Measurements from ENCODE around the gene RHOG. TPM values are rescaled to one million over a fixed set of nuclear protein-coding genes. Genes with fewer than 3 reads are reported as not detected.

RHOG gene
- total RNA-seq, 1 experiment from 2014 or later, result 31.0 TPM

GRCh38 chr11:3854660-3854976, 13.9 kb upstream of the RHOG start:
- TF ChIP-seq EZH2 (IDR thresholded peaks at IDR 0.05; ENCODE audit: low read depth) (no peak), CTCF (conservative IDR thresholded peaks at IDR 0.05) (no peak)
- Histone ChIP-seq H3K9me2 (ENCODE audit: insufficient read depth) (no peaks in the 10 kb centered on the region), H3K9me3 (ENCODE audit: insufficient read depth, low read depth) (no peaks in the 10 kb centered on the region), H2AFZ (peak overlapping the region; percentile 80; the same call in 1 of the 2 replicates), H3K79me2 (ENCODE audit: low read depth) (peaks cover 39% of the 10 kb centered on the region), H3K27me3 (ENCODE audit: insufficient read depth, low read depth) (no peaks in the 10 kb centered on the region), H3K4me2 (peak overlapping the region; percentile 72), H3F3A (ENCODE audit: insufficient read depth, low read depth) (no peaks in the 10 kb centered on the region), H4K20me1 (ENCODE audit: insufficient read depth) (no peaks in the 10 kb centered on the region), H3K4me1 (replicated peaks; ENCODE audit: insufficient read depth) (peaks cover 35% of the 10 kb centered on the region), H3K36me3 (ENCODE audit: low read depth) (no peaks in the 10 kb centered on the region), H3K27ac (no peak overlapping the region; the same call in 1 of the 2 replicates), H3K4me3 (peak overlapping the region; percentile 82; the same call in 1 of the 2 replicates)
- DNase-seq, result no peak
- intact Hi-C loops (cut with micrococcal nuclease; ENCODE audit: unreplicated experiment), result loop anchor here (2.0 kb wide), 1 partner anchor 50 kb away; no protein-coding TSS in a partner anchor
- CTCF ChIA-PET, result interaction anchor here (0.5 to 1.6 kb wide), 8 partner anchors 13 to 219 kb away, joined by 3 to 6 read pairs (median 4); partner anchors contain the start of gene RHOG
- no TSS peak for BruUV-seq (replicated peaks)
- POLR2A ChIA-PET (ENCODE audit: unreplicated experiment), result interaction anchor here (0.5 to 0.7 kb wide), 3 partner anchors 138 to 274 kb away, joined by 4 to 11 read pairs (median 8); no protein-coding TSS in a partner anchor

- CTCF ChIA-PET, result interaction anchor here (0.5 to 1.6 kb wide), 6 partner anchors 13 to 219 kb away, joined by 3 to 6 read pairs (median 4); partner anchors contain the start of gene RHOG
- H3K36me3 ChIP-seq (ENCODE audit: low read depth), result no peaks in the 10 kb centered on the region
Observed at GRCh38 chr11:3853899-3854659, 13.3 kb upstream of the RHOG start.

GRCh38 chr11:3853545-3853842, 12.7 kb upstream of the RHOG start:
- Histone ChIP-seq H3K79me2 (ENCODE audit: low read depth) (peaks cover 28% of the 10 kb centered on the region), H3K4me1 (replicated peaks; ENCODE audit: insufficient read depth) (peaks cover 27% of the 10 kb centered on the region), H3K9me2 (ENCODE audit: insufficient read depth) (no peaks in the 10 kb centered on the region), H3F3A (ENCODE audit: insufficient read depth, low read depth) (no peaks in the 10 kb centered on the region), H3K4me3 (no peak overlapping the region), H3K27ac (no peak overlapping the region), H3K9me3 (ENCODE audit: insufficient read depth, low read depth) (no peaks in the 10 kb centered on the region), H4K20me1 (ENCODE audit: insufficient read depth) (no peaks in the 10 kb centered on the region), H3K36me3 (ENCODE audit: low read depth) (no peaks in the 10 kb centered on the region), H2AFZ (no peak overlapping the region), H3K27me3 (ENCODE audit: insufficient read depth, low read depth) (no peaks in the 10 kb centered on the region), H3K4me2 (no peak overlapping the region)
- BruUV-seq (replicated peaks), result no TSS peak
- CTCF ChIA-PET, result interaction anchor here (0.8 kb wide), 1 partner anchor 12 kb away, joined by 3 read pairs; no protein-coding TSS in a partner anchor
- DNase-seq, result no peak
- no peak for TF ChIP-seq EZH2 (IDR thresholded peaks at IDR 0.05; ENCODE audit: low read depth)
- TF ChIP-seq CTCF (conservative IDR thresholded peaks at IDR 0.05), result no peak
- intact Hi-C loops (cut with micrococcal nuclease; ENCODE audit: unreplicated experiment), result no loop called here
- POLR2A ChIA-PET (ENCODE audit: unreplicated experiment), result no interaction called here

More at GRCh38 chr11:3853899-3854659, 13.3 kb upstream of the RHOG start:
- no peak for TF ChIP-seq EZH2 (IDR thresholded peaks at IDR 0.05; ENCODE audit: low read depth)
- TF ChIP-seq CTCF (conservative IDR thresholded peaks at IDR 0.05), result no peak
- BruUV-seq (replicated peaks), result no TSS peak
- peaks cover 33% of the 10 kb centered on the region for H3K79me2 ChIP-seq (ENCODE audit: low read depth)
- H2AFZ ChIP-seq, result peak overlapping the region; percentile 80; the same call in 1 of the 2 replicates
- no peaks in the 10 kb centered on the region for H3K27me3 ChIP-seq (ENCODE audit: insufficient read depth, low read depth)
- H3K9me3 ChIP-seq (ENCODE audit: insufficient read depth, low read depth), result no peaks in the 10 kb centered on the region
- peak overlapping the region; percentile 82; the same call in 1 of the 2 replicates for H3K4me3 ChIP-seq
- no peaks in the 10 kb centered on the region for H3F3A ChIP-seq (ENCODE audit: insufficient read depth, low read depth)
- POLR2A ChIA-PET (ENCODE audit: unreplicated experiment), result interaction anchor here (0.5 to 0.7 kb wide), 3 partner anchors 139 to 275 kb away, joined by 4 to 11 read pairs (median 8); no protein-coding TSS in a partner anchor
- peaks cover 30% of the 10 kb centered on the region for H3K4me1 ChIP-seq (replicated peaks; ENCODE audit: insufficient read depth)
- DNase-seq, result no peak
- peak overlapping the region; percentile 72 for H3K4me2 ChIP-seq
- H3K27ac ChIP-seq, result no peak overlapping the region; the same call in 1 of the 2 replicates
- H4K20me1 ChIP-seq (ENCODE audit: insufficient read depth), result no peaks in the 10 kb centered on the region
- intact Hi-C loops (cut with micrococcal nuclease; ENCODE audit: unreplicated experiment), result loop anchor here (2.0 kb wide), 1 partner anchor 51 kb away; no protein-coding TSS in a partner anchor
- no peaks in the 10 kb centered on the region for H3K9me2 ChIP-seq (ENCODE audit: insufficient read depth)
